IMR-90 (cell line): ENCODE data around the gene SPCS2. TPM values are rescaled to one million over a fixed set of nuclear protein-coding genes. Genes with fewer than 3 reads are reported as not detected.

Source experiments
- ATAC-seq: fragments of 200-7000 bp; cut with Tn5 transposase; 2 replicates; pipeline ENCODE4 v1.9.1; 2020; ENCODE audit warnings: low read depth, mild to moderate bottlenecking, moderate library complexity
- BruUV-seq: library from RNA; stranded (reverse); fragments of 400-500 nt; replicated peaks from 2 replicates; lab custom pipeline; 2021; lab: Mats Ljungman, UMichigan
- CTCF ChIA-PET: fragments of 300-600 bp; formaldehyde crosslinking; extraction: SDS; loops from one replicate; lab custom pipeline; 2021; ENCODE audit warnings: antibody characterized with exemption; lab: Yijun Ruan, JAX
- POLR2A ChIA-PET: fragments of 300-600 bp; sonication (Branson Sonifier 250); formaldehyde crosslinking; loops from one replicate; lab custom pipeline; 2022; ENCODE audit warnings: antibody characterized with exemption; ENCODE audit not compliant: unreplicated experiment; lab: Charles Lee
- DNase-seq: peaks from one replicate; pipeline ENCODE4 v3.0.0; 2013
- H2AFZ ChIP-seq: replicated peaks from 2 replicates; pipeline ENCODE3; 2013; ENCODE audit warnings: low read length, mild to moderate bottlenecking; ENCODE audit not compliant: poor library complexity
- H2AK5ac ChIP-seq: 2 replicates; pipeline ENCODE4 v1.6.1; 2013; ENCODE audit warnings: low read depth, low read length, inconsistent platforms
- H2AK9ac ChIP-seq: replicated peaks from 2 replicates; pipeline ENCODE3; 2013; ENCODE audit warnings: mild to moderate bottlenecking, low read depth, low read length, moderate library complexity; ENCODE audit not compliant: poor library complexity
- H2BK120ac ChIP-seq: 2 replicates; pipeline ENCODE4 v1.6.1; 2013; ENCODE audit warnings: low read depth, low read length, inconsistent platforms
- H2BK15ac ChIP-seq: 3 replicates; pipeline ENCODE4 v1.6.1; 2013; ENCODE audit warnings: low read depth, low read length, inconsistent platforms
- H2BK20ac ChIP-seq: 2 replicates; pipeline ENCODE4 v1.6.1; 2013; ENCODE audit warnings: low read depth, mild to moderate bottlenecking, inconsistent platforms, low read length, moderate library complexity
- H2BK5ac ChIP-seq: 2 replicates; pipeline ENCODE4 v1.6.1; 2013; ENCODE audit warnings: mild to moderate bottlenecking, low read depth, low read length, inconsistent platforms; ENCODE audit not compliant: poor library complexity, severe bottlenecking
- H3K14ac ChIP-seq: replicated peaks from 2 replicates; pipeline ENCODE4 v1.6.1; 2013; ENCODE audit warnings: low read depth, low read length, inconsistent platforms
- H3K18ac ChIP-seq: 2 replicates; pipeline ENCODE4 v1.6.1; 2013; ENCODE audit warnings: low read depth, low read length, control low read depth
- H3K23ac ChIP-seq: 2 replicates; pipeline ENCODE4 v1.6.1; 2013; ENCODE audit warnings: low read depth, low read length, inconsistent platforms
- H3K27ac ChIP-seq: 2 replicates; pipeline ENCODE4 v1.5.1; 2013; ENCODE audit warnings: mild to moderate bottlenecking, control low read depth, low read length; ENCODE audit not compliant: insufficient read depth
- H3K27me3 ChIP-seq: 2 replicates; pipeline ENCODE4 v1.6.1; 2013; ENCODE audit warnings: low read length; ENCODE audit not compliant: control insufficient read depth, insufficient read depth
- H3K36me3 ChIP-seq: 2 replicates; pipeline ENCODE4 v1.6.1; 2013; ENCODE audit warnings: low read length, mixed read lengths; ENCODE audit not compliant: control insufficient read depth, insufficient read depth
- H3K4ac ChIP-seq: 2 replicates; pipeline ENCODE4 v1.6.1; 2013; ENCODE audit warnings: low read depth, low read length, inconsistent platforms
- H3K4me1 ChIP-seq: 2 replicates; pipeline ENCODE4 v1.6.1; 2013; ENCODE audit warnings: low read length, mixed read lengths; ENCODE audit not compliant: control insufficient read depth, insufficient read depth
- H3K4me2 ChIP-seq: 2 replicates; pipeline ENCODE4 v1.6.1; 2013; ENCODE audit warnings: low read depth, mild to moderate bottlenecking, control low read depth, low read length, moderate library complexity
- H3K4me3 ChIP-seq: 2 replicates; pipeline ENCODE4 v1.5.1; 2013; ENCODE audit warnings: low read depth, mild to moderate bottlenecking, control low read depth, low read length, moderate library complexity; ENCODE audit not compliant: insufficient read depth
- H3K56ac ChIP-seq: 2 replicates; pipeline ENCODE4 v1.6.1; 2013; ENCODE audit warnings: low read length, inconsistent platforms; ENCODE audit not compliant: insufficient read depth; ENCODE audit errors: extremely low read depth
- H3K79me1 ChIP-seq, 2 experiments: 2 replicates each; pipeline ENCODE4 v1.6.1; 2013; ENCODE audit warnings: low read length in 2 of 2, inconsistent platforms in 1 of 2, low read depth in 1 of 2
- H3K9ac ChIP-seq: 2 replicates; pipeline ENCODE4 v1.6.1; 2013; ENCODE audit warnings: low read depth, low read length, control low read depth
- H3K9me1 ChIP-seq: 2 replicates; pipeline ENCODE4 v1.6.1; 2013; ENCODE audit warnings: low read length, inconsistent platforms; ENCODE audit not compliant: insufficient read depth
- H3K9me3 ChIP-seq: 2 replicates; pipeline ENCODE4 v1.6.1; 2013; ENCODE audit warnings: low read length; ENCODE audit not compliant: control insufficient read depth, insufficient read depth
- H4K20me1 ChIP-seq: 2 replicates; pipeline ENCODE4 v1.6.1; 2013; ENCODE audit warnings: low read length, inconsistent platforms; ENCODE audit not compliant: insufficient read depth
- H4K5ac ChIP-seq: 2 replicates; pipeline ENCODE4 v1.6.1; 2013; ENCODE audit warnings: mild to moderate bottlenecking, low read depth, low read length, control low read depth
- H4K8ac ChIP-seq, 2 experiments: 2 replicates each; pipeline ENCODE4 v1.6.1; 2013; ENCODE audit warnings: low read depth in 2 of 2, low read length in 2 of 2, control low read depth in 1 of 2, inconsistent platforms in 1 of 2
- H4K91ac ChIP-seq: 2 replicates; pipeline ENCODE4 v1.6.1; 2013; ENCODE audit warnings: low read depth, low read length, inconsistent platforms; ENCODE audit not compliant: insufficient read depth
- CEBPB ChIP-seq: IDR thresholded peaks from 2 replicates; pipeline ENCODE4 v1.6.1; 2012; ENCODE audit warnings: low read depth, low read length, improper control_type of control experiment
- NFE2L2 ChIP-seq: fragments of 150-350 bp; IDR thresholded peaks from 2 replicates; pipeline ENCODE4 v1.6.1; 2016; ENCODE audit warnings: low read depth, mild to moderate bottlenecking, low read length
- RAD21 ChIP-seq: IDR thresholded peaks from 2 replicates; pipeline ENCODE4 v1.6.1; 2012; ENCODE audit warnings: low read length, improper control_type of control experiment
- WGBS, 2 experiments: methylation state at CpG; one replicate each; pipeline versions ENCODE4 v1.1.5 to v1.1.7; 2013; ENCODE audit warnings: missing lambda C conversion rate in 2 of 2; ENCODE audit not compliant: insufficient read length in 1 of 2; ENCODE audit errors: extremely low coverage in 2 of 2; 5-methylcytosine and 5-hydroxymethylcytosine counted together
- dilution Hi-C: fragments of 300-500 bp; cut with HindIII; formaldehyde crosslinking; loops from one replicate; pipeline ENCODE4 v1.14.3; 2018; ENCODE audit warnings: low sequenced_read_pairs; ENCODE audit not compliant: unreplicated experiment
- in situ Hi-C: fragments of 300-500 bp; cut with MboI; formaldehyde crosslinking; loops from 3 replicates; pipeline ENCODE4 v1.14.3; 2019; ENCODE audit warnings: low sequenced_read_pairs, inconsistent platforms, mixed read lengths
- intact Hi-C: fragments of 100-400 bp; cut with micrococcal nuclease; formaldehyde crosslinking; loops from 2 replicates; pipeline ENCODE4 v1.10.0; 2022
- polyA plus RNA-seq, 3 experiments: library from polyadenylated mRNA; depleted of rRNA; stranded (reverse); fragments of >200 nt; gene quantifications; 2 replicates each; pipeline ENCODE4 v1.2.3, GENCODE V29; 2012; ENCODE audit warnings: low replicate concordance in 1 of 3
- total RNA-seq: library from RNA; depleted of rRNA; stranded (reverse); fragments of >200 nt; gene quantifications from 2 replicates; pipeline ENCODE4 v1.2.3, GENCODE V29; 2012

The SPCS2 gene
- total and polyA plus RNA-seq, 2 of the 4 experiments (the other 2 are of a cell fraction): 15.4 to 76.0 TPM

DNA sequence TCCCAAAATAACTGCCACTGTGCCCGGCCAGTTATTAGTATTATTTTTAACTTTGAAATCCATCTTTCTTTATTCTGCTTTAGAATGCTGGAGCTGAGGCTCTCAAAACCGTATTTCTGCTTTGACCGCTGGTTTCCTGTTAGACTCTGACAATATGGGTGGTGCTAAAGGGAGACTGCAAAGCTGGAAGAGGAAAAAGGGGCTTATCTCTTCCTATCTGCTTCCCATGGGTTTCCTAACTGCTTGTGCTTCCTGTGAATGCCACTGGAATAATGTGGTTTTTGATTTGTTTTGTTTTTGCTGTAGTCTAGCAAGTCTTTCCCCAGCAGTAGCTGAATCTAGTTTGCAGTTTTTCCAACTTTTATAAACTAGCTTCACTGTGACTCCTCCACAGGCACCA, 43.7 kb upstream of the SPCS2 start:
- H3K36me3 ChIP-seq: peaks cover 8% of the 10 kb centered on the region
- H4K5ac ChIP-seq: no peak overlapping the region
- H3K79me1 ChIP-seq: no peaks in the 10 kb centered on the region
- ChIA-PET CTCF (no interaction called here), POLR2A (no interaction called here)
- no peaks in the 10 kb centered on the region for H3K4me1 ChIP-seq
- no peak overlapping the region for H3K56ac ChIP-seq
- H2BK15ac ChIP-seq: no peak overlapping the region
- no peak overlapping the region for H3K27ac ChIP-seq
- WGBS, 2 experiments: no CpG with 5 or more reads among the region's 3 CpGs
- no peak overlapping the region for H2BK5ac ChIP-seq
- no peak overlapping the region for H2AFZ ChIP-seq
- no peak overlapping the region for H3K23ac ChIP-seq
- H3K9ac ChIP-seq: no peak overlapping the region
- intact Hi-C loops: no loop called here
- no peak overlapping the region for H4K8ac ChIP-seq
- no peak overlapping the region for H3K18ac ChIP-seq
- no peak overlapping the region for H4K91ac ChIP-seq
- DNase-seq (no peak), ATAC-seq (no peak)
- BruUV-seq: no TSS peak
- no peak overlapping the region for H3K14ac ChIP-seq
- H3K27me3 ChIP-seq: no peaks in the 10 kb centered on the region
- H3K4ac ChIP-seq: no peak overlapping the region
- no peaks in the 10 kb centered on the region for H4K20me1 ChIP-seq
- H3K4me2 ChIP-seq: no peak overlapping the region
- H2BK120ac ChIP-seq: no peak overlapping the region
- H3K4me3 ChIP-seq: no peak overlapping the region
- no peak overlapping the region for H2AK5ac ChIP-seq
- peaks cover 3% of the 10 kb centered on the region; the same call in 1 of the 2 replicates for H3K9me3 ChIP-seq
- H2AK9ac ChIP-seq: no peak overlapping the region
- H2BK20ac ChIP-seq: no peak overlapping the region
- dilution Hi-C loops: no loop called here
- TF ChIP-seq NFE2L2 (no peak), CEBPB (no peak), RAD21 (no peak)
- in situ Hi-C loops: no loop called here
- peaks cover 7% of the 10 kb centered on the region; the same call in 1 of the 2 replicates for H3K9me1 ChIP-seq
